Measurements from ENCODE around the gene GJC1.

DNA sequence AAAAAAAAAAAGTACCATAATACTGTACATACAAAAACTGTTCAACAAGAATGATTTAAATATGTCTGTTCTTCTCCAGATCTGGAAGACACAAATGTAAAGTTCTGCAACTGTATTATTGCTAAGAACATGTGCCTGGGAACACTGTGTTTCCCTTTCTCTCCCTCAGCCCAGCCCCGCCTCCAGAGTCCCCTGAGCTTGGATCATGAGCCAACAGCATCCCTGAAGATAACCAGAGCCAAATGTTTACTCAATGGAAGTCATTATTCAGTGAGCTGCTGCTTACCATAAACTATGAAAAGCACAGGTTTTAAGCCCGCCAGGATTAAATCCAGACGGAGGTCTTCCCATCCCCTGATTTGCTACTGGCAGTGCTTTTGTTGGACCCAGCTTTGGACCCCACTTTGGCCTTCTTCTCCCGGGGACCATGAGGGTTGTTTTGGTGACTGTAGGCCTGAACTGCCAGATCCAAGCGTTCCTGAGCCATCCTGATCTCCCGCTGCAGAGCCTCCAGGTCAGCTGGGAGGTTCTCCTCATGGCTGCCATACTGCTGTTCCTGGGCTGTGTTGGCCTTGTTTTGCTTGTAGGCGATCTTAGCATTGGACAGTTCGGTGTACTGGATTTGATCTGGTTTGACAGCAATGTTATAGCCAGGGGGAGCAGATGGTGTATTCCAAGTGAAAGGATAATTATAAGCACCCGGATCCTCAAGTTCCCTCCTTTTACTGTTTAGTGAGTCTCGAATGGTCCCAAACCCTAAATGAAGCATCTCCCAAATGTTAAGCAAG, 25.6 kb downstream of the GJC1 start:
- TF ChIP-seq, protein P1, sequence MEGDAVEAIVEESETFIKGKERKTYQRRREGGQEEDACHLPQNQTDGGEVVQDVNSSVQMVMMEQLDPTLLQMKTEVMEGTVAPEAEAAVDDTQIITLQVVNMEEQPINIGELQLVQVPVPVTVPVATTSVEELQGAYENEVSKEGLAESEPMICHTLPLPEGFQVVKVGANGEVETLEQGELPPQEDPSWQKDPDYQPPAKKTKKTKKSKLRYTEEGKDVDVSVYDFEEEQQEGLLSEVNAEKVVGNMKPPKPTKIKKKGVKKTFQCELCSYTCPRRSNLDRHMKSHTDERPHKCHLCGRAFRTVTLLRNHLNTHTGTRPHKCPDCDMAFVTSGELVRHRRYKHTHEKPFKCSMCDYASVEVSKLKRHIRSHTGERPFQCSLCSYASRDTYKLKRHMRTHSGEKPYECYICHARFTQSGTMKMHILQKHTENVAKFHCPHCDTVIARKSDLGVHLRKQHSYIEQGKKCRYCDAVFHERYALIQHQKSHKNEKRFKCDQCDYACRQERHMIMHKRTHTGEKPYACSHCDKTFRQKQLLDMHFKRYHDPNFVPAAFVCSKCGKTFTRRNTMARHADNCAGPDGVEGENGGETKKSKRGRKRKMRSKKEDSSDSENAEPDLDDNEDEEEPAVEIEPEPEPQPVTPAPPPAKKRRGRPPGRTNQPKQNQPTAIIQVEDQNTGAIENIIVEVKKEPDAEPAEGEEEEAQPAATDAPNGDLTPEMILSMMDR (IDR thresholded peaks at IDR 0.05): no peak
- TF ChIP-seq EZH2phosphoT487 (IDR thresholded peaks at IDR 0.05): no peak

Data from neural progenitor cell (in vitro differentiated cells).